ENCODE measurements around the gene ALB.
"Not testable (repeated sequence)": the region's sequence is repeated elsewhere in the genome, so short reads cannot be mapped to it uniquely, and the experiment has no call there.

ALB gene

GRCh38 chr4:73404042-73404441, at the start of gene ALB:
ALB (plus strand) TSS chr4:73404287; CDS start chr4:73404328, 41 bp downstream.
- no peak for DNase-seq

DNA sequence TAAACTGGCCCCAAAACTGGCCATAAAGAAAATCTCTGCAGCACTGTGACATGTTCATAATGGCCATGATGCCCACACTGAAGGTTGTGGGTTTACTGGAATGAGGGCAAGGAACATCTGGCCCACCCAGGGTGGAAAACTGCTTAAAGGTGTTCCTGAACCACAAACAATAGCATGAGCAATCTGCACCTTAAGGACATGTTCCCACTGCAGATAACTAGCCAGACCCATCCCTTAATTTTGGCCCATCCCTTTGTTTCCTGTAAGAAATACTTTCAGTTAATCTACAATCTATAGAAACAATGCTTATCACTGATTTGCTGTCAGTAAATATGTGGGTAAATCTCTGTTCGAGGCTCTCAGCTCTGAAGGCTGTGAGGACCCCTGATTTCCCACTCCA, 46.9 kb upstream of the ALB start:
- DNase-seq = not testable (repeated sequence)

- not testable (repeated sequence) for DNase-seq
These were observed 34.4 kb upstream of the ALB start for GRCh38 chr4:73369506-73370199.

- DNase-seq = no peak
These were observed 28.8 kb upstream of the ALB start for GRCh38 chr4:73375328-73375741.

DNA sequence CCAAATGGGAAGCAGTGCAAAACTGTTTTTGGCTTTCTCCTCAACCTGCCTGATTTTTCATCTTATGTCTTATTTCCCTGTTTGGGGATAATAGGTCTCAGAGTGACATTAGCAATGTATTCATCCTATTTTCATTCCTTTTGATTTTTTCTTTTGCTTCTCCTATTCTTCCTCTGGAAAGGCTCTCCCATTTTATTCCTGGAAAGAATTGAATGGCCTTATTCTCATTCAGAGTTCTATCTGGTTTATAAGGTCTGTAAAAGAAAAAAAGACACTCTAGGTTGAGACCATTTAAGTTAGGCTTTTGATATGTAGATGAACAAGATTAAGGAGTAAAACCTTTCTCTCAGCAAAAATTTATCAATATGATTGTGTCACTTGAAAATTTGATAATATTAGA, 27.8 kb upstream of the ALB start:
- no peak for DNase-seq

DNA sequence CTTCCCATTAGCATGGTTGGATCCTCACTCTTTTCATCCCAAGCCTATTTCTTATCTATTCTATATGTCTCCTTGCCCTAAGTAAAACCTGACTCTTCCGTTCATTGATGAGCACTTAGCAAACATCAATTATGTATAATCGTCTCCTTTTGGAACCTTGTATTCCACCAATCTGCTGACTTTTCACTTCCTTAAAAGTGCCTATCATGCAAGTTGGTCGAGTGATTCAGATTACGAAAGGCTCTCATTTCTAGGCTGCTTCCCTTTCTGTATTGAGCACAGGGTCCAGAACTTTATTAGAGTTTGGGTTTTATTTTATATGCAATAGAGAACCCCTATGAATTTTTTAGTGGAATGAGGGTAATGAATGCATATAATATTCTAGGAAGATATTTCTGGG, 27.1 kb upstream of the ALB start:
- DNase-seq = no peak

GRCh38 chr4:73378887-73379286, 25.2 kb upstream of the ALB start:
- no peak for DNase-seq

DNA sequence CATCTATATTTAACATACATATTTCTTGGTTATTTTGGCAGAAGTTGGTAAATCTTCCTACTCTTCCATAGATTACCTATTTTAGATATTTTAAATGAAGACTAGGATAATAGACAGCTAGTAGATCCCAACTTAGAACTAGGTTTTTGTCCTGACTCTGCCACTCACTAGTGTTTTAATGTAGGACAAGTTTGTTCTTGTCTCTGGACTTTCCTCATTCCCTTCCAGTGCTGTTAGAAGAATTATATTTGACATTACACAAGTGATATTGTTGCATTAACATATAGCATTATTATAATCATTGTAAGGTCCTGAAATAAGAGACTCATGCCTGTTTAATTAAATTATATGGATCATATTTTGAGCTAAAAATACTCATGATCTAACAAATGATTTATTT, 24.1 kb upstream of the ALB start:
- no peak for DNase-seq

DNA sequence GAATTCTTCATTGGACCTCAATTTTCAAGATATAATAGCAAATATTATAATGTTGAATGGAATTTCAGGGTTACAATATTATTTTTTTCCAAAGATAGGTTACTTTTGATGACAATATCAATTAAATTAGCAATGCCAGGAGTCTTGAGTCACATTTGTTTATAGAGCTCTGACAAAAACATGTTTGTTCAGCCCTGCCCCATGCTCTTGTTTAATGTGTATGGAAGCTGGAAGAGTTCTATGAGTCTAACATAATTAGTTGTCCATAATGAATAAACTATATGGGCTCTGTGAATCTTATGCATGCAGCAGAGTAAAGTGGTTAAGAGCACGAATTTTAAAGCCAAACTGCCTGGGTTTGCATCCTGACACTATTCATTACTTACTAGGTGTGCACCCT, 22.9 kb upstream of the ALB start:
- DNase-seq = no peak

DNA sequence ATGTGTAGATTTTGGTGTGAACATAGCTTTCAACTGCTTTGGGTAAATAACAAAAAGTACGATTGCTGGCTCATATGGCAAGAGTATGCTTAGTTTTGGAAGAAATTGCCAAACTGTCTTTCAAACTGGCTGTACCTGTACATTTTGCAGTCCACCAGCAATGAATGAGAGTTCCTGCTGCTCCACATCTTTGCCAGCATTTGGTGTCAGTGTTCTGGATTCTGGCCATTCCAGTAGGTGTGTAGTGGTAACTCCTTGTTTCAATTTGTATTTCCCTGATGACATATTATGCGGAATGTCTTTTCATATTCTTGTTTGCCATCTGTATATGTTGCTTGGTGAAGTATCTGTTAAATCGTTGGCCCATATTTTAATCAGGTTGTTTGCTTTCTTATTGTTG, 20.6 kb upstream of the ALB start:
- no peak for DNase-seq

DNA sequence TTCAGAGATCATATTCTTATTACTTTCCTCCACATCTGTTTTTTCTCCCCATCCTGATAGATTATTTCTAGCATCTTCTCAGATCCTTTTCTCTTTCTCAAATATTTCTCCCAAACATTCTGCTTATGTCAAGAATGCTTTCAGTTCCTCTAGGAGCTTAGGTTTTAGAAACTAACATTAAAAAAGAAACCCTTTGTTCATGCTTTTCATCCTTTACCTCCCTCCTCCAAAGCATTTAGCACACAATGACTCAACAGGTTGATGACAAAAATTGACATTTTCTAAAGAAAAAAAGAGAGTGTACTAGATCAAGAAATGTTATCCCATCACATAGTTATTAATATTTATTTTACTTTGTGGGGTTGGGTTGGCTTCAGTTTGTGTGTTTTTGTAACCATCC, 16.5 kb upstream of the ALB start:
- no peak for DNase-seq

DNA sequence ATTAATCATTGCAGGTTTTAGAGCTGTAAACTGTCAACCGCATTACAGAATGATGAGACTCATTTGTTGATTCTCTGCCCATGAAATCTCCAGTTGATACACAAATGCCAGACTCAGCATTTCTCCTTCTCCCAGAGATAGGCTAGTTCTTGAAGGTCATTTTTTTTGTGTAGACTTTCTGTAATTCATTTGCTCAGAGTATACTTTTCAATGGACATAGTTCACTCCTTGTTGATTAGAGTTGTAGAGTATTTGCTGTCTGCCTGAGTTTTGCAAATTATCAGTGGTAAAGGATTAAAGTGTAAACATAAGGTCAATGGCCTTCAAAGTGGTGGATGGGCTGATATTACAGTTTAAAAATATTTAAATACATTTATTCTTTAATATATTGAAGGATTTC, 15.2 kb upstream of the ALB start:
- DNase-seq = no peak

DNA sequence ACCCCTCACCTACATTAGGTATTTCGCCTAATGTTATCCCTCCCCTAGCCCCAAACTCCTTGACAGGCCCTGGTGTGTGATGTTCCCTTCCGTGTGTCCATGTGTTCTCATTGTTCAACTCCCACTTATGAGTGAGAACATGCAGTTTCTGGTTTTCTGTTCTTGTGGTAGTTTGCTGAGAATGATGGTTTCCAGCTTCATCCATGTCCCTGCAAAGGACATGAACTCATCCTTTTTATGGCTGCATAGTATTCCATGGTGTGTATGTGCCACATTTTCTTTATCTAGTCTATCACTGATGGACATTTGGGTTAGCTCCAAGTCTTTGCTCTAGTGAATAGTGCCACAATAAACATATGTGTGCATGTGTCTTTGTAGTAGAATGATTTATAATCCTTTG, 14.4 kb upstream of the ALB start:
- not testable (repeated sequence) for DNase-seq

GRCh38 chr4:73391774-73392173, 12.3 kb upstream of the ALB start:
- no peak for DNase-seq

DNA sequence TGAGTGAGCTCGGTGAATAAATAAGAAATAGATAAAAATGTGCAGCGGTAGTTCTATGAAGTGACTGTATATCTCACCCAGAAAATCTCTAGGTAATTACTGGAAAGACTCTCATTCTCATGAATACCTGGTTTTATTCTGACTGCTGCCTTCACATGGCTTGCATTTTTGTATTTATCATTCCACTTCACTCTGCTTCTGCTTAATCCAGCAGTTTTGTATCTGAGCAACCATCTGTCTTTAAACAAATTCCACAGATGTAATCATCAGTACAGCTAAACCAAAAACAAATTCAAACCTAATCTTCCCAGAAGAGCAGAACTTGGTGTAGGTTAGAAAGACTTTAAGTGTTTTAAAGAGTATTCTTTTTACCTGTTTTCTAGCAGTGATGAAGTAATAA, 11.2 kb upstream of the ALB start:
- DNase-seq = no peak

DNA sequence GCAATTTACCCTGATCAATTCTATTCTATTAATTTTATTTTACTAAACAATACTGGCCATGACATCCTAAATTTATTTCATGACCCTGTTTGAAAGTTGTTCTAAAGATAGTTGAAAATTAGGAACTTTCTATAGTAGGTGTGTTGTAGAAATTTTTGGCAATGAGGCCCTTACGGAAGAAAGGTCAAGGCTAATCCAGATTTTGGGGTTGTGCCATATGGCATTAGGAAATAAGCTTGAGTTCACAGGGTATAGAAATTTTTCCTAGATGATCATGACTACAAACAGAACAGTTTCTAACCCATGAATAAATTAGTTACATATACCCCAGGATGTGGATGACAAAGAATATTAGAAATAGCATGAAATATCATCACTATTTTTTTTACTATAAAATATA, 7.8 kb upstream of the ALB start:
- no peak for DNase-seq

DNA sequence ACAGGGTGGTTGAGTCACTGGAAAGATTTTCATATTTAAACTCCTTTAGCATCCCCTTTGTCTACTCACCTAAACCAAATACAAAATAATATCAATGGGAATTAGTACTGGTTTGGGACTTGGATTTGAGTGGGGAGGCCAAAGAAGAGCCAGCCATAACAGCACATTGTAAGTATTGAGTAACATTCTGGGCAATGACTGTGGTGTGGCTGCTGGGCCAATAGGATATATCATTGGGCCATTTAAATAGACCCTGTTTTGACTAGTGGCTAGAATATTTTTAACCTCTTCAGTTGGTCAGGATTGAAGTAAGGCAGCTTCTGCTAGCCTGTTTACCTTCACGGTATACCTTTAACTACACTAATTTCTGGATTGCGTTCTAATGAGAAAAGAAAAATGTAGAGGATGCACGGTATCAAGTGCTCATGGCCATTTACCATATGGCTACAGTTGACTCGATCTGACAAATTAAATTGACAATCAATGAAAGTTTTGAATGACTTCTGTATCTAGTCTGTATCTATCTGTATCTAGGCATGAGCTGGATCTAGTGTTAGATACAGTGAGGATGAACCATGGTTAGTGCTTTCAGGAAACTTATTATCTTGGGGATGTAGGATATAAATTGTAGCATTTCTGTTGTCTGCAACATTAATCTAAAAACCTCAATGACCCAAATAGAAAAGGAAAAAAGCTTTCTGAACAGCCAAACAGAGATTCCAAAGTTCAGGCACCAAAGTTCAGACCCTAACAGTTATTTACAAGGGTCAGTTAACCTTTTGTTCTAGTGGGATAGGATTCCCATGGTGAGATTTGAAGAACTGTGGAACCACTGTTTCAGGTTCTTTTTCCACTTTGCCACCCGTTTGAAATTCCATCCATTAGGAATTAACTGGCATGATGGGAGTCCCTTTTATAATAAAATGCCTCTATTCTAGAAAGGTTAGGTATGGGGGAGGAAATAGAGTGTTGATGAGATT, 6.8 kb upstream of the ALB start:
- DNase-seq = no peak

DNA sequence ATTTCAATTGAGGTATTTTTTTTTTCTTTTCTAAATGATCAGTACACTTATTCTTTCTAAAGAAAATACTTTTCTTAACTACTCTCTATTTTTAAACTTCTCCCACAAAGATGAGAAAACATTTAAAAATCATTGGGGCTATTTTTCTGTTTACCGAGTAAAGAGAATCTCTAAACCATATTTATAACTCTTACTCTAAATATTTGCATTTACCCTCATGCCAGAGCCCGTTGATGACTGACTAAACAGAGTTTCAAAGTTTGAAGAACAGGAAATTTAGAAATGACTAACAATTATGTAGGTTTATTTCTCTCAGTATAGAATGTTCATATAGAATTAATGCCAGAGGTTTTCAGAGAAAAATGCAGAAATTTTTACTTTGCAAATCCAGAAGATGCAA, 2.7 kb upstream of the ALB start:
- no peak for DNase-seq

- DNase-seq = no peak
These were observed 370 bp downstream of the ALB start for GRCh38 chr4:73404457-73404856.

DNA sequence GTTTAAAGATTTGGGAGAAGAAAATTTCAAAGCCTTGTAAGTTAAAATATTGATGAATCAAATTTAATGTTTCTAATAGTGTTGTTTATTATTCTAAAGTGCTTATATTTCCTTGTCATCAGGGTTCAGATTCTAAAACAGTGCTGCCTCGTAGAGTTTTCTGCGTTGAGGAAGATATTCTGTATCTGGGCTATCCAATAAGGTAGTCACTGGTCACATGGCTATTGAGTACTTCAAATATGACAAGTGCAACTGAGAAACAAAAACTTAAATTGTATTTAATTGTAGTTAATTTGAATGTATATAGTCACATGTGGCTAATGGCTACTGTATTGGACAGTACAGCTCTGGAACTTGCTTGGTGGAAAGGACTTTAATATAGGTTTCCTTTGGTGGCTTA, 1.1 kb downstream of the ALB start:
- no peak for DNase-seq

- no peak for DNase-seq
These were observed 2.4 kb downstream of the ALB start for GRCh38 chr4:73406548-73406875.

GRCh38 chr4:73407227-73407673, 3.2 kb downstream of the ALB start:
- no peak for DNase-seq

GRCh38 chr4:73408181-73408867, 4.2 kb downstream of the ALB start:
- DNase-seq = no peak

Data from activated CD8-positive, alpha-beta memory T cell treated with anti-CD3 and anti-CD28 coated beads, Interleukin-2, amount 50 U/mL, for 48 hours (primary cell).